Liver (tissue), 9 donors: ENCODE results near the gene FAM222A. TPM values are rescaled to one million over a fixed set of nuclear protein-coding genes. Genes with fewer than 3 reads are reported as not detected.

Experiments used
- DNase-seq: peaks from one replicate; pipeline ENCODE4 v3.0.0-alpha.2; 2017; ENCODE audit warnings: low spot score
- H3K27ac ChIP-seq, 2 donors: one replicate each; pipeline ENCODE4 v1.7.0; 2013; ENCODE audit warnings: inconsistent platforms in 2 of 2, low read length in 2 of 2, control low read depth in 1 of 2, low read depth in 1 of 2, mild to moderate bottlenecking in 1 of 2
- H3K27me3 ChIP-seq, 4 donors: one replicate each; pipeline versions ENCODE4 v1.6.1 to v1.7.0; 2013; ENCODE audit warnings: low read length in 3 of 4, inconsistent platforms in 1 of 4, mild to moderate bottlenecking in 1 of 4, moderate library complexity in 1 of 4; ENCODE audit not compliant: control insufficient read depth in 4 of 4, insufficient read depth in 4 of 4
- H3K36me3 ChIP-seq, 4 donors: one replicate each; pipeline versions ENCODE4 v1.6.1 to v1.7.0; 2013; ENCODE audit warnings: low read length in 3 of 4, mild to moderate bottlenecking in 3 of 4, low read depth in 1 of 4, moderate library complexity in 1 of 4; ENCODE audit not compliant: control insufficient read depth in 4 of 4, insufficient read depth in 3 of 4
- H3K4me1 ChIP-seq, 4 donors: one replicate each; pipeline versions ENCODE4 v1.6.1 to v1.7.0; 2013; ENCODE audit warnings: low read length in 3 of 4, mild to moderate bottlenecking in 3 of 4, moderate library complexity in 1 of 4; ENCODE audit not compliant: control insufficient read depth in 4 of 4, insufficient read depth in 4 of 4
- H3K4me3 ChIP-seq, 3 donors: one replicate each; pipeline versions ENCODE4 v1.6.1 to v1.7.0; 2013; ENCODE audit warnings: low read length in 3 of 3, control low read depth in 1 of 3, low read depth in 1 of 3, mild to moderate bottlenecking in 1 of 3
- H3K9ac ChIP-seq, 2 donors: one replicate each; pipeline ENCODE4 v1.7.0; 2013; ENCODE audit warnings: low read length in 2 of 2, mild to moderate bottlenecking in 2 of 2, moderate library complexity in 2 of 2, control low read depth in 1 of 2, low read depth in 1 of 2
- H3K9me3 ChIP-seq, 4 donors: one replicate each; pipeline versions ENCODE4 v1.6.1 to v1.7.0; 2013; ENCODE audit warnings: low read length in 3 of 4; ENCODE audit not compliant: control insufficient read depth in 4 of 4
- ATF3 ChIP-seq: IDR thresholded peaks from 2 replicates; pipeline ENCODE4 v1.6.1; 2016; ENCODE audit warnings: antibody characterized with exemption
- CTCF ChIP-seq: fragments of 150-350 bp; IDR thresholded peaks from 2 replicates; pipeline ENCODE4 v1.5.1; 2017; ENCODE audit warnings: improper control_type of control experiment, low read depth, low read length; ENCODE audit not compliant: missing input control
- EGR1 ChIP-seq, 2 donors: IDR thresholded peaks; 2 replicates each; pipeline ENCODE4 v1.6.1; 2016 to 2018; ENCODE audit warnings: antibody characterized with exemption in 2 of 2, low read depth in 2 of 2
- FOXA1 ChIP-seq: IDR thresholded peaks from 2 replicates; pipeline ENCODE4 v1.6.1; 2016; ENCODE audit warnings: antibody characterized with exemption
- FOXA2 ChIP-seq: IDR thresholded peaks from 2 replicates; pipeline ENCODE4 v1.6.1; 2016; ENCODE audit warnings: antibody characterized with exemption
- GABPA ChIP-seq, 2 donors: IDR thresholded peaks in 1 of 2; conservative IDR thresholded peaks in 1 of 2; 2 replicates each; pipeline ENCODE4 v1.6.1; 2016; ENCODE audit warnings: antibody characterized with exemption in 2 of 2, mild to moderate bottlenecking in 1 of 2, moderate library complexity in 1 of 2
- HNF4A ChIP-seq, 2 donors: conservative IDR thresholded peaks; 2 replicates each; pipeline ENCODE4 v1.6.1; 2016; ENCODE audit warnings: antibody characterized with exemption in 2 of 2, mild to moderate bottlenecking in 2 of 2
- HNF4G ChIP-seq: IDR thresholded peaks from 2 replicates; pipeline ENCODE4 v1.6.1; 2016; ENCODE audit warnings: antibody characterized with exemption
- JUND ChIP-seq, 2 donors: IDR thresholded peaks; 2 replicates each; pipeline ENCODE4 v1.6.1; 2016; ENCODE audit warnings: antibody characterized with exemption in 2 of 2
- MAX ChIP-seq: IDR thresholded peaks from 2 replicates; pipeline ENCODE4 v1.6.1; 2016; ENCODE audit warnings: antibody characterized with exemption
- NR2F2 ChIP-seq: IDR thresholded peaks from 2 replicates; pipeline ENCODE4 v1.6.1; 2016; ENCODE audit warnings: antibody characterized with exemption
- RAD21 ChIP-seq, 2 donors: IDR thresholded peaks; 2 replicates each; pipeline ENCODE4 v1.6.1; 2016; ENCODE audit warnings: antibody characterized with exemption in 2 of 2, mild to moderate bottlenecking in 2 of 2
- REST ChIP-seq: IDR thresholded peaks from 2 replicates; pipeline ENCODE4 v1.6.1; 2016; ENCODE audit warnings: antibody characterized with exemption, mild to moderate bottlenecking
- RXRA ChIP-seq, 2 donors: IDR thresholded peaks; 2 replicates each; pipeline ENCODE4 v1.6.1; 2017 to 2018; ENCODE audit warnings: antibody characterized with exemption in 2 of 2, mild to moderate bottlenecking in 1 of 2
- SP1 ChIP-seq: IDR thresholded peaks from 2 replicates; pipeline ENCODE4 v1.6.1; 2018; ENCODE audit warnings: antibody characterized with exemption, mild to moderate bottlenecking
- TAF1 ChIP-seq: conservative IDR thresholded peaks from 2 replicates; pipeline ENCODE4 v1.6.1; 2016; ENCODE audit warnings: antibody characterized with exemption, mild to moderate bottlenecking
- YY1 ChIP-seq: IDR thresholded peaks from 2 replicates; pipeline ENCODE4 v1.6.1; 2016; ENCODE audit warnings: antibody characterized with exemption, mild to moderate bottlenecking
- ZBTB33 ChIP-seq: IDR thresholded peaks from 2 replicates; pipeline ENCODE4 v1.6.1; 2016; ENCODE audit warnings: antibody characterized with exemption
- WGBS: extraction: QIAGEN DNeasy Blood & Tissue Kit; methylation state at CpG from one replicate; pipeline ENCODE4 v1.1.7; 2013; 5-methylcytosine and 5-hydroxymethylcytosine counted together
- polyA plus RNA-seq, 2 donors: library from polyadenylated mRNA; stranded (reverse) in 1 of 2; unstranded in 1 of 2; fragments of 200-250 nt in 1 of 2; fragments of >200 nt in 1 of 2; fragmentation: Nextera tagmentation in 1 of 2; extraction: Ambion mirVana in 1 of 2; gene quantifications; one replicate each; pipeline versions ENCODE4 v1.2.1 to v1.2.3, GENCODE V29; 2013 to 2015
- total RNA-seq, 2 donors: library from RNA; depleted of rRNA; stranded (reverse); fragments of >200 nt; gene quantifications; one replicate each; pipeline ENCODE4 v1.2.3, GENCODE V29; 2014
- donor health status: healthy.
- donor health status: healthy.
- donor health status: healthy.
- donor health status: healthy.
- donor health status: healthy.

Gene FAM222A
- total and polyA plus RNA-seq, 4 donors, result 0.97 to 2.2 (median 1.9) TPM

- 95% methylated on average over 6 of the region's 6 CpGs for WGBS
- H3K27me3 ChIP-seq, result no peaks in the 10 kb centered on the region
- no peak overlapping the region for H3K9ac ChIP-seq
- no peak for DNase-seq
- H3K36me3 ChIP-seq, result no peaks in the 10 kb centered on the region
- H3K9me3 ChIP-seq, result no peaks in the 10 kb centered on the region
- H3K4me1 ChIP-seq, result peaks cover 5 to 11% (median 11%) of the 10 kb centered on the region in 4 donors
- TF ChIP-seq FOXA2 (no peak), RAD21 (IDR thresholded peaks at IDR 0.05) (no peak), RXRA (IDR thresholded peaks at IDR 0.05) (no peak), JUND (IDR thresholded peaks at IDR 0.05) (no peak), FOXA1 (no peak), EGR1 (IDR thresholded peaks at IDR 0.05; ENCODE audit: low read depth in 2 of 2) (no peak), TAF1 (no peak), ATF3 (no peak), NR2F2 (no peak), MAX (no peak), SP1 (no peak), CTCF (no peak), ZBTB33 (no peak)
- no peak overlapping the region for H3K4me3 ChIP-seq
- no peak overlapping the region for H3K27ac ChIP-seq
These were observed 51.8 kb downstream of the FAM222A start for GRCh38 chr12:109765446-109765810.

GRCh38 chr12:109766251-109766778, 52.7 kb downstream of the FAM222A start:
- H3K4me3 ChIP-seq, result no peak overlapping the region
- WGBS, result 96% methylated on average over 12 of the region's 12 CpGs
- DNase-seq, result peak; percentile 8
- TF ChIP-seq EGR1 (IDR thresholded peaks at IDR 0.05; ENCODE audit: low read depth in 2 of 2) (no peak), ZBTB33 (no peak), FOXA1 (no peak), MAX (no peak), ATF3 (no peak), REST (no peak), CTCF (no peak), NR2F2 (no peak), TAF1 (no peak), JUND (IDR thresholded peaks at IDR 0.05) (no peak), YY1 (no peak), SP1 (no peak), HNF4A (conservative IDR thresholded peaks at IDR 0.05) (no peak), FOXA2 (no peak), RXRA (IDR thresholded peaks at IDR 0.05) (no peak), GABPA (IDR thresholded peaks at IDR 0.05 in 1 of 2, conservative IDR thresholded peaks at IDR 0.05 in 1 of 2) (no peak), HNF4G (no peak), RAD21 (IDR thresholded peaks at IDR 0.05) (no peak)
- no peaks in the 10 kb centered on the region for H3K9me3 ChIP-seq
- H3K4me1 ChIP-seq, result peaks cover 0 to 3% (median 2%) of the 10 kb centered on the region in 4 donors
- no peaks in the 10 kb centered on the region for H3K36me3 ChIP-seq
- H3K27ac ChIP-seq, result no peak overlapping the region
- H3K9ac ChIP-seq, result no peak overlapping the region
- no peaks in the 10 kb centered on the region for H3K27me3 ChIP-seq
